SW480 (cell line): ENCODE data around the gene CC2D1A.

Source experiments
- DNase-seq: peaks from one replicate; pipeline ENCODE4 v3.0.0-alpha.2; 2016; ENCODE audit warnings: low spot score

CC2D1A gene

DNA sequence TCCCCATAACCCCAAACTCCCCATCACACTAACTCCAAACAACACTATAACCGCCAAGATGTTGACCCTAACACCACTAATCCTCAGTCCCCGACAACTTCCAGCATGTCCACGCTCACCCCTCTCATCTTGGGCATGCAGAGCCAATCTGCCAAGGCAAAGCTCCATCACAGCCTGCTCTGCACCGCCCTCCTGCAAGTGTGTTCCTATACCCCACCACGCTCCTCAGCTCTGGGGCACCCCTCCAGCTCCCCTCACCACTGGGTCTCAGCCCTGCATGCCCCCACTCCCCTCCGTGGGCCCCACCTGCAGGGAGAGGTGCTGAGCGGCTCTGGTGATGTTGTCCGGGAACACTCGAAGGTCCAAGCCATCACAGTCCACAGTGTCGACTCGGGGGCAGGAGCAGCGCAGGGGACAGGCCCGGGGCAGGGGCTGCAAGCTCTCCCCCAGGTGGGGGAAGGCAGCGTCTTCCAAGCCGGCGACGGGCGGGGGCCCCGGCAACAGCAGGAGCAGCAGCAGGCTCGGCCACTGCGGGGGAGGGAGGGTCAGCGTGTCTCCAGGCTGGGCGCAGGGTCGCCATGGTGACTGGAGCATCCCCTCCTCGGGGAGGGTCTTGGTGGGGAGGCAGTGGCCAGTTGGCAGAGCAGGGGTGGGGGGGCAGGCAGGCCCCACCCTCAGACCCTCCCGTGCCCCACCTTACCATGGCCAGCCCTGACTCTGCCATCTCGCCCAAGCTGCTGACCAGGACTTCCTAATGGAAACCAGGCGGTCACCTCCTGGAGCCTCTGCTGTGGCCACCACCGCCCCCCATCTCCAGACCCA is 31.7 kb downstream of the CC2D1A start:
- no peak for DNase-seq

DNA sequence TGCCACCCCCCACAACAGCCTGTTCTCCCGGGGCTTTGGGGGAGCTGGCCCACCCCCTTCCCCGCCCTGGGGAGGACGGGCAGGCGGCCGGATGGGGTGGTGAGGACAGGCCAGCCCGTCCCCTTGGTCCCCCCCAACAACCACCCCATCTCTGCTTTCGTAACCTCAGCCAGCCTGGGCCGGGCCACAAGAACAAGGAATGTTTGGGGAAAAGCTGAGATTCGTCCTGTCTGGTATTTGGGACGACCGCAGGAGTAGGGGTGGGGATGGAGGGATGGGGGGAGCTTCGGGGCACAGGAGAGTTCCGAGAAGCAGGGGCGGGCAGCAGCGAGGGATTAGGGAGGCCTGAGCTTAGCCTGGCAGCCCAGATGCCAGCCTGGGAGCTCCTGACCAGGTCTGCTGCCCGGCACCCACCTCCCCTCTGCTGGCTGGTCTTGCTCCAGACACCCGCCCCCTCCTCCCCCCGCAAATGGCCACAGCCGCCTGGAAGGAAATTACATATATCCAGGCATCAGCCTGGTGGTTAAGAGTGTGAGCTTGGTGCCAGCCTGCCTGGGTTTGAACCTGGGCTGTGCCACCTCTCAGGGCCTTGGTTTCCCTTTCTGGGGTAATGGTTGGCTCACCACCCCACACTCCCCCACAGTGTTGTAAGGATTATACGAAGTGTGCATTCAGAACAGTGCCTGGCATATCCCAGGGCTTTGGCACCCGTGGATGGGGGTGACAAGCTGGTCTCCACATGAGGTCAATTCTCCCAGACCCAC is 32.5 kb downstream of the CC2D1A start, which contains the start of gene PODNL1:
TSS of gene PODNL1 (minus strand) at position 117 of the 764 bp plus-strand sequence. CDS start 236 bp downstream, outside the sequence.
- no peak for DNase-seq

DNA sequence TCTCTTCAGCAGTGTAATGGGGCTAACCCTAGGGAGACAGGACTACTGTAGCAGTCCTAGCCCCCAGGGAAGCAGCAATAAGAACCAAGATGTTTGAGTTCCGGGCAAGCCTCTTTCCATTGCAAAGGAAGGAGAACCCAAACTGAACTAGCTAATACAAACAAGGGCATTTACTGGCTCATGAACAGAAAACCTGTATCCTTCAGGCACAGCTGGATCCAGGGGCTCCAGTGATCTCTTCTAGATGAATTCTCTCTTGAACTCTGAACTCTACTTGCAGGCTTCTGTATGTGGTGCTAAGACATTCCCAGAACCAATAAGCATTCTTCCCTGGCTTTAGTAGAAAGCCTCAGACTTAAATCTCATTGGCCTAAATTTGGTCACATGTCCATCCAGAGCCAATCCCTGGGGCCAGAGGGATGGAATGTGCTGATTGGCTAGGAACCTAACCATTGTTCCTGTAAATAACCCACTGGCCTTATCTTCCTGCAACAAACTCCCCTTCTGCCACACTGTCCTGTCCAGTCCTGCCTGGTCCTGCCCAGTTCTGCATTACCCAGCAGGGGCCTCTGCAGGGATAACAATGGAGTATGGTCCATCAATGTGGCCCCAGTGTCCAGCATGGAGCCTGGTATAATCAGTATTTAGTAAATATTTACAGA is 36.2 kb downstream of the CC2D1A start:
- no peak for DNase-seq

DNA sequence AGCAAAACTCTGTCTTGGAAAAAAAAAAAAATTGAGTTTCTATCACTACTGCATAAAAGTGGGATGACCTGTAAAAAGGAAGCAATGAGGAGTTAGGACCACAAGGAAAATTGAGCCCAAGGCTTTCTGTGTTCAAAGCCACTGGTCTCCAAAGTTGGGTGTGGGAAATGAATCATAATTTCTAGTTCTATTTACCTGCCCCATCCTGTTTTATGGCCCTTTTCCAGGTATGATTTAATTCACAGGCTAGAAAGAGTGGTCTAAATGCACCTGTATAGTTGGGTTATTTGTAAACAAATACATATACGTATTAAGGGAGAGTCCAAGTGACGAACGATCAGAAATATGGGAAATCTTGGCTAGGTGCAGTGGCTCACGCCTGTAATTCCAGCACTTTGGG is 40.4 kb downstream of the CC2D1A start:
- DNase-seq, result no peak

DNA sequence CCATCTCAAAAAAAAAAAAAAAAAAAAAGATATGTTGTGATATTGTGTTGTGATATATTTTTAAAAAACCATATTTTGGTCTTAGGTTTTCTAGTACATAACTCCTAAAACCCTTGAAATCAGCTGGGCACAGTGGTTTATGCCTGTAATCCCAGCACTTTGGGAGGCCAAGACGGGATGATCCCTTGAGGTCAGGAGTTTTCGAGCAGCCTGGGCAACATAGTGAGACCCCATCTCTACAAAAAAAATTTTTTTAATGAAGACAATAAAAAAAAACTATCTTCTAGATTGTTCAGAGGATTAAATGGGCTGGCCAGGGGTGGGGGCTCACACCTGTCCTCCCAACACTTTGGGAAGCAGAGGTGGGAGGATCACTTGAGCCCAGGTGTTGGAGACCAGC is 45.0 kb downstream of the CC2D1A start:
- no peak for DNase-seq

DNA sequence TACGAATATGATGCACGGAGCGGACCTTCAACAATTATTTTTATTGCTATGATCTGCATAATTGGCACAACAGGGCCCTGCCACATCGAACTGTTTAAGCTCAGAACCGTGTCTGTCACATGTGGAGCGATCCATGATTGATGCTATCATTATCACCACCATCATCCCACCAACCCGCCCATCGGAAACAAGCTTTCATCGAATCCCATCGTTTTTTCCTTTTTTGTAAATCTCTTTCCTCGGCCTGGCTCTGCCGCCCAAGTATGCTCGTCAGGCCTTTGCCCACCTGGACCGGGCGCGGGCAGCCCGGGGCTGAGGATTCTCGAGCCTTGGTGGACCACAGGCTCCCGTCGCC is 45.8 kb downstream of the CC2D1A start:
- no peak for DNase-seq

DNA sequence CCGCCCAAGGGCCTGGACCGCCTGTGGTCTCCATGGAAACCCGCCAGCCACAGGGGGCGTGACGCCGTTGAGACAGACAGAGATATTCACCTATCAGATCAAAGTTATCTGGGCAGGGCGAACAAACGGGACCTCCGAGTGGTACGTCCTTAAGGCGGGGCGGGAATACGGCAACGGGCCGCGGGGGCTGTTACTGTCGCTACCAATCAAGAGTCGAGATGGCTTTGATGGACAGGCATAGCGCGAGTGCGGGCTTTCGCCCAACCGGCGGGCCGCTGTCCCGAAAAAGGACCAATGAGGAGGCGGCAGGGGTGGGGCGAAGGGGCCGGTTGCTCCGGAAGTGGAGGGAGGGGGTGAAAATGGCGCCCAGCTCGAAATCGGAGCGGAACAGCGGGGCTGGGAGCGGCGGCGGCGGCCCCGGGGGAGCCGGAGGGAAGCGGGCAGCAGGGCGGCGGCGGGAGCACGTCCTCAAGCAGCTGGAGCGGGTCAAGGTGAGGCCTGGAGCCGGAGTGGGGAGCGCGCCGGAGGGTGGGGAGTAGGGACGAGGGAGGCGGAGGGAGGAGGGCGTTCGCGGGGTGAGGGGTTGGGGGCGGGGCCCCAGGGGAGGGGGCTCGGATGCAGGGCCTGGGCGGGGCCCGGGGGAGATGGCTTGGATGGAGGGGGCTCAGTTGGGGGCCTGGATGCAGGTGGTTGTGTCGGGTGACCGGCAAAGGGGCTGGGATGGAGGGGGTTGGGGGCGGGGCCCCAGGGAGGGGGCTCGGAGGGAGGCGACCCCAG is 46.3 kb downstream of the CC2D1A start, which contains the start of gene DCAF15:
TSS of gene DCAF15 (plus strand) at position 356 of the 777 bp plus-strand sequence. CDS start at position 360, 4 bp downstream.
- peak; percentile 100 for DNase-seq

DNA sequence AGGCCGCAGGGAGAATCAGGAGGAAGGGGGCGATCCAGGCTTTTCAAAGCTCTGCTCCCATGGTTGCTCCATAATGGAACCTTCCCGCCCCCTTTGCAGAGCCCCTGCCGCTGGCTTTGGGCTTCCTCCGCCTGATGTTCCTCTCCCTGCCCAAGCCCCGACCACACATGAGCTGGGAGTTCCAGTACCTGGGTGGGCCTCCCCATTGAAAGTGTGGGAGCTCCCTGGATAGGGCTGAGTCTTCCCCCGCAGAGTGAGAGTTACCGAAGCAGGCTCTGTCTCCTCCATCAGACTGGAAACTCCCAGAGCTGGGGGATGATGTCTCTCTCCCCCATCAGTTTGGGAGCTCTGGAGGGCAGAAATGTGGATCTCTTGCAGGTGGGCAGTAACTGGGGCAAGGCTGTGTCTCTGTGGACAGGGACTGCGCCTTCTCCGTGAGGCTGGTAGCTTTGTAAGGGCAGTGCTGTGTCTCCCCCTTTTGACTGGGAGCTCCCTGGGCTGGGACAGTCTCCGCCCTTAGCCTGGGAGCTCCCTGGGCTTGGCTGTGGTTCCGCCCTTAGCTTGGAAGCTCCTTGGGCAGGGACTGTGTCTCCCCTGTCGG is 47.0 kb downstream of the CC2D1A start:
- DNase-seq, result no peak

DNA sequence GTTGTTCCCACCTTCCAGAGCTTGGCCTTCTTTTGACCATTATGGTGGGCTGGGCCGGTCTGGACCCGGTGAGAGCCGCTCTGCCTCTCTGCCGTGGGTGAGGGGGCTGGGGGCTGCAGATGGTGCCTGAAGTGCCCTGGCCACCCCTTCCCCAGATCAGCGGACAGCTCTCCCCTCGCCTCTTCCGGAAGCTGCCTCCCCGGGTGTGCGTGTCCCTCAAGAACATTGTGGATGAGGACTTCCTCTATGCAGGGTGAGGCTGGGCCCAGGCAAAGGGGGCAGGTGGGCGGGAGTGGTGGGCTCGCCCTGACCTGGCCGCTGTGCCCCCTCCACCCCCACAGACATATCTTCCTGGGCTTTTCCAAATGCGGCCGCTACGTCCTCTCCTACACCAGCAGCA is 48.2 kb downstream of the CC2D1A start:
- DNase-seq, result no peak

DNA sequence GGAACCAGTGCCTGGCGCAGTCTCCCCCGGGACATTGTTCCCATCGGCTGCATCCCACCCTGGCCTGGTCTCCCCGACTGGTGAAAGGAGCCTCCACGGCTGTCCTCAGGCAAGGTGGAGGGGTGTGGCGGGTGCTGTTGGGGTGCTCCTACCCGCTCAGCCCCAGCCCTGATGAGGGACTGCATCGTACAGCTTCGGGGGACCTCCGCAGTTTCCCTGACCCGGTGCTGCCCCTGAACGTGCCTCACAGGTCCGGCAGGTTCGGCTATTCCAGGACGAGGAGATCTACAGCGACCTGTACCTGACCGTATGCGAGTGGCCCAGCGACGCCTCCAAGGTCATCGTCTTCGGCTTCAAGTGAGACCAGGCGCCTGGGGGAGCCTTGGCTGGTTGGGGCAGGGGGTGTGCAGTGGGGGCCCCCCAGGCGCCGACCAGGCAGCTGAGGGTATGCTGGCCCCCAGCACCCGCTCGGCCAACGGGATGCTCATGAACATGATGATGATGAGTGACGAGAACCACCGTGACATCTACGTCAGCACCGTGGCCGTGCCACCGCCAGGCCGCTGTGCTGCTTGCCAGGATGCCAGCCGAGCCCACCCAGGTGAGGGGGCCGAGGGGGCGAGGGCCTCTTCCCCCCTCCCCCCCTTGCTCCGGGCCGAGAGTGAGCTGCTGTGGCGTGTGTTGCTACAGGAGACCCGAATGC is 49.8 kb downstream of the CC2D1A start:
- DNase-seq, result no peak

DNA sequence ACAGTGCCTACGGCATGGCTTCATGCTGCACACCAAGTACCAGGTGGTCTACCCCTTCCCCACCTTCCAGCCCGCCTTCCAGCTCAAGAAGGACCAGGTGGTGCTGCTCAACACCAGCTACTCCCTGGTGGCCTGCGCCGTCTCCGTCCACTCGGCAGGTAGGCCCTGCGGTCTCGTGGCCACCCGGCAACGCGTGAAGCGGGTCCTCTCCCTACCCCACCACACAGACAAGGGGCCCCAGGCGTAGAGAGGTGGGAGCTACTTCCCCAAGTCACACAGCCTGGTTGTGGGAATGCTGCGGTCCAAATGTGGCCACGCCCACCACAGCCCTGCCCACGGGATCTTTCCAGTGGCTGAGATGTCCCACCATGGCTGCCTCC is 50.4 kb downstream of the CC2D1A start:
- DNase-seq, result no peak

DNA sequence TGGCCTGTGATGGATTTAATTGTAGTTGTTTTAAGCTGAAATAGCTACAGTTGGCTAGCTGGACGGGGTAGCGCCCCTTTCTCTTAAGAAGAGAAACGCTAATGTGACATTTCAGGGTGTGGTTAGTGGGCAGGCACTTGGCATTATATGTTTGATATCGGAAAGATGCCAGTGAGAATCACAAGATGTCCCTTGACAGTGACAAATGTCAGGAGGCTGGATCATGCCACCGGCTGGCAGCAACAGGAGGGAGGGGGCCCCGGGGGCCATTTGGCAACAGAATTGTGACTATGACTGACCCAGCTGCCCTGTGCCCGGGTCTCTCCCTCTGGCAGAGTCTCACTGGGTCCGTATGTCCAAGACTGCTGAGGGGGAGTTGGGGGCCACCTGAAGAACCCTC is 51.0 kb downstream of the CC2D1A start:
- no peak for DNase-seq

DNA sequence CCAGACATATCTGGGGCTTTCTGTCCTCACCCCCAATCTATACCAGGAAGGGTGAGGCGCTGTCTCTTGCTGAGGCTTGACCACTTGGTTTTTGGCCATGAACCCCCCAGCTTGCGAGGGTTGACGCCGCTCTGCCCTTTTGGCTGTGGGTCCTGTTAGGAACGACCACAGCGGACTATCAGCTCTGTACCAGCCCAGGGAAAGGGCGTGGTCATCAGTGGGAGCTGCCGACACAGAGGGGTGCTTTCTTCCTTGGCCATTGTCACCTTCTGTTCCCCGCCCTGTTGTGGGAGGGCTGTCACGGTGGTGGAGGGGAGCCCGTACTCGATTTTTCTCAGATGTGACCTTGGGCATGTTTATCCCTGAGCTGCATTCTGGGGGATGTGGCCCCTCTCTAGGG is 52.0 kb downstream of the CC2D1A start:
- no peak for DNase-seq

DNA sequence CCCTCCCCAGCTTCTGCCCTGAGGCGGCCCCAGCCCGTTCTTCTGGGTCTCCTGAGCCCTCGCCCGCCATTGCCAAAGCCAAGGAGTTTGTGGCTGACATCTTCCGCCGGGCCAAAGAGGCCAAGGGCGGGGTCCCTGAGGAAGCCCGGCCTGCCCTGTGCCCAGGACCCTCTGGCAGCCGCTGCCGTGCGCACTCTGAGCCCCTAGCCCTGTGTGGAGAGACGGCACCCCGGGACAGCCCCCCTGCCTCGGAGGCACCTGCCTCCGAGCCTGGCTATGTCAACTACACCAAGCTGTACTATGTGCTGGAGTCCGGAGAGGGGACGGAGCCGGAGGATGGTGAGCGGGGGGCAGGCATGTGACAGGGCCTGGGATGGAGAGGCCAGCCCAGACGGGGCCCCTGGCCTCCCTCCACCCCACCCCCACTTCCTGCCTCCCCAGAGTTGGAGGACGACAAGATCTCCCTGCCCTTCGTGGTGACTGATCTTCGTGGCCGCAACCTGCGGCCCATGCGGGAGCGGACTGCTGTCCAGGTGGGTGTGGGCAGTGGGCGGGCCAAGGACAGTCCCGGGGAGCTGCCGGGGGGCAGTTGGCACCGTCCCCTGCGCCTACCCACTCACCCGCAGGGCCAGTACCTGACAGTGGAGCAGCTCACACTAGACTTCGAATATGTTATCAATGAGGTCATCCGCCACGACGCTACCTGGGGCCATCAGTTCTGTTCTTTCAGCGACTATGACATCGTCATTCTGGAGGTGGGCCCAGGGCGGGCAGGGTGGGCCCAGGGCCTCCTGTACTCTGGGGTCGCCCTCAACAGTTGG is 53.4 kb downstream of the CC2D1A start:
- DNase-seq, result no peak

DNA sequence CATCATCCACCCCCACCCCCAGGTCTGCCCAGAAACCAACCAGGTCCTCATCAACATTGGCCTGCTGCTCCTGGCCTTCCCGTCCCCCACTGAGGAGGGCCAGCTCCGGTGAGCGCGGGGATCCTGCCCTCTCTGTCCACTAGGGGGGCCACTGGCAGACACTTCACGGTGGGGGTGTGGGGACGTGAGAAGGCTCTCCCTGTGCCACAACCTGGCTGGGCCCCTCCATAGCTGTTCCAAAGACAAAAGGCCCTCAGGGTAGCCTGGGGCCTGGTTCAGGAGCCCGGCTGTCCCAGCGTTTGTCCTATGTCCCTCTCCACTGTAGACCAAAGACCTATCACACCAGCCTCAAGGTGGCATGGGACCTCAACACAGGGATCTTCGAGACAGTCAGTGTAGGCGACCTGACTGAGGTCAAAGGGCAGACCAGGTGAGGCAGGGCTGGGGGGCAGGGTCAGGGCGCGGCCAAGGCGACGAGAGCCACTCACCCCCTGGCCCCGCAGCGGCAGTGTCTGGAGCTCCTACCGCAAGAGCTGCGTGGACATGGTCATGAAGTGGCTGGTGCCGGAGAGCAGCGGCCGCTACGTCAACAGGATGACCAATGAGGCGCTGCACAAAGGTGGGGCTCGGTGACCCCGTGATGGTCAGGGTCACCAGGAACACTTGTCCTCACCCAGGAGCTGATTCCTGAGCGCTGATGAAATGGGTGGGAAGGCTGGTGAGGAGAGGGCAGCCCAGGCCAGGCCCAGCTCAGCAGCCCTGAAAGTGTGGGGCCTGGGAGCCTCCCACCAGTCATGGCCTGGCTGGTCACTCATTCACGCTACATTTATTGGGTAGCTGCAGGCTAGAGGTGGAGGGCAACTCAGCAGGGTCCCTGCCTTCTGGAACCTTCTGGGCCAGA is 54.2 kb downstream of the CC2D1A start:
- no peak for DNase-seq

DNA sequence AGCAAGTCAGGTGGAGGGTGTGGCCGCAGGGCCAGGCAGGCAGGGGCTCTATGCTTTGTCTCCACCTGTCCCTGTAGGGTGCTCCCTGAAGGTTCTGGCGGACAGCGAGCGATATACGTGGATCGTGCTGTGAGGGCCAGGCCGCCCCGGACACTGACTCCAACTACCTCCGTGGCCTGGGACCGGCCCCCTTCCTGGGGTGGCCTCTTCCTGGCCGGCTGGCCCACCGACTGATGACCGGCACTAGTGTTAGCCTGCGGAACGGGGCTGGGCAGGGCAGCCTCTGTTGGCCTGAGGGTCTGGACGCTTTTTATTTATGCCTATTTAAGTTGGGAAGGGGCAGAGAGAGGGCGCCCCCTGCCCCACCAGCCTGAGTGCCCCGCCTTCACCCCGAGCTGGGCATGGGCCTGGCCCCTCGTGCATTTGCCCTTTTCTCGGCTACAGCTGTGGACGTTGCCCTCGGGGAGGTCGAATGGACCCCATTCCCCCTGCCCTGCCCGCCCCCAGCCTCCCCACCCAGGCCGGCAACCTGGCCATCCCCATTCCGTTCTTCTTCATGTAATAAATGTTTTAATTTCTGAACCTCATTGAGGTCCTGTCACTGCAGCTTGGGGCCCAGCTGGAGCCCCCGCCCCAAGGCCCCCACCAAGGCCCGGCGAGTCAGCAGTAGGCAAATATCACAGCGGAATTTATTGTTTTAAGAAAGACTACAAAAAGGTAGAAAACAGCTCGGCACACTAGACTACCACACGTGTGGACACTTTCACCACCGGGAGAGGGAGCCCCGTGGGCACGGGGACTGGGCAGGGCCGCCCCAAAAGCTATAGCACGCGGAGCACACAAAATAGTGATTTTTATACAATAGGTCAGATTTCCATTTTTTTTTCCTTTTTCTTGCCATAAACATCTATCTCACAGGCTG is 55.1 kb downstream of the CC2D1A start:
- DNase-seq, result no peak

DNA sequence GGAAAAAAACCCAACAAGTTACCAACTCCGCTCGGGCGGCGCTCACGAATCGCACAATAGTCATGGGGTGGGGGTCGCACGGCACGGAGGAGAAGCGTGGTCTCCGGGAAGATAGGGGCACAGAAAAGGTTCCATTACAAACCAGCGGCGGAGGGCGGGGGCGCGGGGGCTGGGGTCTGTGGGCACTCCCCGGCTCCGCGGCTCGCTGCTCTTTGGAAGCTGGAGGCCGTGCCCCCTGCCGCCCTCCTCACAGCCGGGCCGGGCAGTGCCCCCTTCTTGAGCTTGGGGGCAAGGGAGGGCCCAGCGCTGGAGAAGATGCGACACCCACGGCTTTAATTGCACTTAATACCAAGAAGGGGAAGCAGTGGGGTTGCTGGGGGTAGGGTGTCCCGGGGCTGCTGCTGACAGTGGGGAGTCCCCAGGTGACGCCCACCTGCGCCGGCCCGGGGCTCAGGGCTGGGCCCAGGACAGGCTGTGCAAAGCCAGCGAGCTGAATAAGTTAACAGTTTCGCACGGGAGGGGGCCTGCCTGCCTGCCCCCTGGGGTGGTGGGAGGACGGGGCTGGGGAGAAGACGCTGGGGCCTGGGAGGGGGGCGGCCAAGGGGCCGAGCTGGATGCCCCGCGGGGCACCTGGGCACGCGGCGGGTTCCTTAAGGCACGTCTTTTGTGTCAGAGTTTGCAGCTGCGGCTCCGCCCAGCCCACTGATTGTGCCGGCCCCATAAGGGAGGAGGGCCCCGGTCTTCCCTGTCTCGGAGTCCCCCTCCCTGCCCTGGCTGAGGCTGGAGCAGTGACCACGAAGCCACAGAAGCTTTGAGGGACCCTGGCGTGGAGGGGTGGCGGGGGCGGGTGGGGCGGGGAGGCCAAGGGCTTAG is 56.1 kb downstream of the CC2D1A start:
- no peak for DNase-seq
